Neural cell (in vitro differentiated cells): ENCODE data around the gene PIP4K2A. TPM values are rescaled to one million over a fixed set of nuclear protein-coding genes. Genes with fewer than 3 reads are reported as not detected.

Experiments used
- H2AFZ ChIP-seq: fragments of 200-600, 300-800 bp; sonication (generic), shearing (Covaris generic); 2 replicates; pipeline ENCODE4 v1.6.0; 2014; ENCODE audit warnings: low read depth, mild to moderate bottlenecking, antibody characterized with exemption, low read length, moderate library complexity
- H3F3A ChIP-seq: fragments of 200-600 bp; shearing (Covaris generic); 2 replicates; pipeline ENCODE4 v1.6.1; 2016; ENCODE audit warnings: mild to moderate bottlenecking, moderate library complexity, mixed read lengths, antibody characterized with exemption, low read length; ENCODE audit not compliant: insufficient read depth, poor library complexity, severe bottlenecking
- H3K27ac ChIP-seq: fragments of 200-600, 300-800 bp; sonication (generic), shearing (Covaris generic); 2 replicates; pipeline ENCODE4 v1.5.1; 2014; ENCODE audit warnings: mild to moderate bottlenecking, low read length, moderate library complexity
- H3K27me3 ChIP-seq: fragments of 300-800, 200-600 bp; sonication (generic), shearing (Covaris generic); 2 replicates; pipeline ENCODE4 v1.6.0; 2014; ENCODE audit warnings: mild to moderate bottlenecking, low read depth, low read length, moderate library complexity; ENCODE audit not compliant: insufficient read depth
- H3K36me3 ChIP-seq: fragments of 300-800, 200-600 bp; sonication (generic), shearing (Covaris generic); 2 replicates; pipeline ENCODE4 v1.5.1; 2014; ENCODE audit warnings: mild to moderate bottlenecking, antibody characterized with exemption, low read length, moderate library complexity; ENCODE audit not compliant: insufficient read depth
- H3K4me2 ChIP-seq: fragments of 300-800, 200-600 bp; sonication (generic), shearing (Covaris generic); 2 replicates; pipeline ENCODE4 v1.6.0; 2014; ENCODE audit warnings: mild to moderate bottlenecking, low read length
- H3K4me3 ChIP-seq: fragments of 300-800, 200-600 bp; sonication (generic), shearing (Covaris generic); 2 replicates; pipeline ENCODE4 v1.5.1; 2014; ENCODE audit warnings: mild to moderate bottlenecking, low read length, moderate library complexity
- H3K79me2 ChIP-seq: fragments of 200-600 bp; shearing (Covaris generic); replicated peaks from 2 replicates; pipeline ENCODE4 v1.6.0; 2014; ENCODE audit warnings: mild to moderate bottlenecking, low read length, moderate library complexity; ENCODE audit not compliant: insufficient read depth
- H3K9ac ChIP-seq: fragments of 300-800, 200-600 bp; sonication (generic), shearing (Covaris generic); 2 replicates; pipeline ENCODE4 v1.6.1; 2016; ENCODE audit warnings: mild to moderate bottlenecking, low read length, mixed read lengths
- H3K9me2 ChIP-seq: fragments of 200-600 bp; shearing (Covaris generic); 2 replicates; pipeline ENCODE4 v1.6.1; 2016; ENCODE audit warnings: mild to moderate bottlenecking, low read length, mixed read lengths; ENCODE audit not compliant: insufficient read depth
- H3K9me3 ChIP-seq: fragments of 200-600, 300-800 bp; sonication (generic), shearing (Covaris generic); 2 replicates; pipeline ENCODE4 v1.6.1; 2016; ENCODE audit warnings: mild to moderate bottlenecking, mixed run types, low read length, moderate library complexity, mixed read lengths
- H4K20me1 ChIP-seq: fragments of 200-600 bp; shearing (Covaris generic); 2 replicates; pipeline ENCODE4 v1.6.1; 2016; ENCODE audit warnings: mild to moderate bottlenecking, mixed run types; ENCODE audit not compliant: insufficient read depth
- CTCF ChIP-seq: fragments of 450-650 bp; IDR thresholded peaks from 2 replicates; pipeline ENCODE4 v1.5.1; 2014; ENCODE audit warnings: antibody characterized with exemption, mild to moderate bottlenecking, moderate library complexity; ENCODE audit not compliant: poor library complexity, severe bottlenecking
- EP300 ChIP-seq: fragments of 450-650 bp; conservative IDR thresholded peaks from 2 replicates; pipeline ENCODE4 v1.6.1; 2014; ENCODE audit warnings: antibody characterized with exemption, mild to moderate bottlenecking, moderate library complexity; ENCODE audit not compliant: poor library complexity, severe bottlenecking
- EZH2 ChIP-seq: fragments of 200-600, 300-800 bp; shearing (Covaris generic), sonication (generic); IDR thresholded peaks from 2 replicates; pipeline ENCODE4 v1.6.1; 2014; ENCODE audit warnings: antibody characterized with exemption, low read length, borderline replicate concordance, mild to moderate bottlenecking; ENCODE audit not compliant: insufficient read depth, poor library complexity, severe bottlenecking
- MXI1 ChIP-seq: fragments of 450-650 bp; conservative IDR thresholded peaks from 2 replicates; pipeline ENCODE4 v1.6.1; 2014; ENCODE audit warnings: antibody characterized with exemption, mild to moderate bottlenecking; ENCODE audit not compliant: poor library complexity, severe bottlenecking
- POLR2AphosphoS5 ChIP-seq: IDR thresholded peaks from 2 replicates; pipeline ENCODE4 v1.6.1; 2012
- RAD21 ChIP-seq: fragments of 450-650 bp; conservative IDR thresholded peaks from 2 replicates; pipeline ENCODE4 v1.6.1; 2014; ENCODE audit warnings: antibody characterized with exemption, mild to moderate bottlenecking, moderate library complexity
- REST ChIP-seq: IDR thresholded peaks from 2 replicates; pipeline ENCODE4 v1.6.1; 2012; ENCODE audit warnings: borderline replicate concordance
- SMC3 ChIP-seq: fragments of 450-650 bp; conservative IDR thresholded peaks from 2 replicates; pipeline ENCODE4 v1.6.1; 2014; ENCODE audit warnings: antibody characterized with exemption, mild to moderate bottlenecking, moderate library complexity; ENCODE audit not compliant: poor library complexity
- TAF1 ChIP-seq: IDR thresholded peaks from 2 replicates; pipeline ENCODE4 v1.6.1; 2012; ENCODE audit warnings: low read depth
- polyA plus RNA-seq: library from polyadenylated mRNA; depleted of rRNA; stranded (reverse); fragments of >200 nt; gene quantifications from 2 replicates; pipeline ENCODE4 v1.2.3, GENCODE V29; 2014

PIP4K2A gene
- polyA plus RNA-seq, 1 donor from 2014 or later = 12.6 TPM

GRCh38 chr10:22710139-22710745 is 4.1 kb downstream of the PIP4K2A start:
- Histone ChIP-seq H3K9ac (no peak overlapping the region), H3K27ac (no peak overlapping the region), H2AFZ (no peak overlapping the region), H3K9me2 (no peaks in the 10 kb centered on the region), H4K20me1 (no peaks in the 10 kb centered on the region), H3F3A (no peaks in the 10 kb centered on the region), H3K36me3 (no peaks in the 10 kb centered on the region), H3K4me2 (no peak overlapping the region), H3K4me3 (no peak overlapping the region), H3K9me3 (no peaks in the 10 kb centered on the region), H3K27me3 (no peaks in the 10 kb centered on the region), H3K79me2 (peaks cover 43% of the 10 kb centered on the region)
- TF ChIP-seq CTCF (no peak), RAD21 (no peak), TAF1 (no peak), MXI1 (no peak), EZH2 (no peak), SMC3 (no peak), POLR2AphosphoS5 (no peak), EP300 (no peak), REST (no peak)

- H3K27ac ChIP-seq = no peak overlapping the region
- peaks cover 43% of the 10 kb centered on the region for H3K79me2 ChIP-seq
- H3K9me2 ChIP-seq = no peaks in the 10 kb centered on the region
- H3K4me3 ChIP-seq = no peak overlapping the region
- H3K36me3 ChIP-seq = no peaks in the 10 kb centered on the region
- H3K9ac ChIP-seq = no peak overlapping the region
- no peaks in the 10 kb centered on the region for H3K9me3 ChIP-seq
- H2AFZ ChIP-seq = no peak overlapping the region
- no peaks in the 10 kb centered on the region for H3F3A ChIP-seq
- no peaks in the 10 kb centered on the region for H3K27me3 ChIP-seq
- no peak for TF ChIP-seq EZH2
- no peak for TF ChIP-seq REST
- TF ChIP-seq MXI1 = no peak
- TF ChIP-seq POLR2AphosphoS5 = no peak
- TF ChIP-seq SMC3 = no peak
- TF ChIP-seq EP300 = no peak
- no peak for TF ChIP-seq RAD21
- TF ChIP-seq CTCF = no peak
- TF ChIP-seq TAF1 = no peak
- H4K20me1 ChIP-seq = no peaks in the 10 kb centered on the region
- H3K4me2 ChIP-seq = no peak overlapping the region
These were observed 5.6 kb downstream of the PIP4K2A start for GRCh38 chr10:22708772-22709171.
